Subcutaneous adipose tissue (tissue), 4 donors: ENCODE results near the gene MT1A. TPM values are rescaled to one million over a fixed set of nuclear protein-coding genes. Genes with fewer than 3 reads are reported as not detected.

ENCODE experiments used
- CTCF ChIP-seq: fragments of 450-650 bp; IDR thresholded peaks from one replicate; pipeline ENCODE4 v1.5.1; 2016; ENCODE audit warnings: low read depth, mild to moderate bottlenecking, control low read depth, antibody characterized with exemption, moderate library complexity
- total RNA-seq, 4 donors: library from RNA; depleted of rRNA; stranded (reverse); fragments of >200 nt; gene quantifications; one replicate each; pipeline ENCODE4 v1.1.0, GENCODE V29; 2016

MT1A gene
- total RNA-seq, 4 donors from 2014 or later: 44.4 to 1,063 (median 111) TPM

GRCh38 chr16:56634715-56635440 is 3.6 kb upstream of the MT1A start:
- no peak for TF ChIP-seq CTCF

- TF ChIP-seq CTCF: no peak
These were observed 3.0 kb upstream of the MT1A start for GRCh38 chr16:56635441-56635967.

- TF ChIP-seq CTCF: no peak
These were observed 1.7 kb upstream of the MT1A start for GRCh38 chr16:56636616-56637413.

GRCh38 chr16:56639045-56639444 is 579 bp downstream of the MT1A start:
- no peak for TF ChIP-seq CTCF

GRCh38 chr16:56640076-56640475 is 1.6 kb downstream of the MT1A start:
- TF ChIP-seq CTCF: no peak

- TF ChIP-seq CTCF: no peak
These were observed 2.7 kb downstream of the MT1A start for GRCh38 chr16:56641166-56641565.

GRCh38 chr16:56643080-56643778 is 4.8 kb downstream of the MT1A start:
- TF ChIP-seq CTCF: no peak
